Glutamatergic neuron (in vitro differentiated cells): Measurements from ENCODE around the gene UQCR10. TPM values are rescaled to one million over a fixed set of nuclear protein-coding genes. Genes with fewer than 3 reads are reported as not detected.

Source experiments
- DNase-seq: peaks from one replicate; pipeline ENCODE4 v3.0.0; 2022
- H3K27ac Mint-ChIP-seq: one replicate; pipeline ENCODE4 v1.8.0; 2020; ENCODE audit warnings: mild to moderate bottlenecking, mixed read lengths, inconsistent platforms; ENCODE audit not compliant: unreplicated experiment
- H3K27me3 Mint-ChIP-seq: one replicate; pipeline ENCODE4 v1.8.0; 2020; ENCODE audit warnings: mild to moderate bottlenecking, moderate library complexity, mixed read lengths, inconsistent platforms; ENCODE audit not compliant: unreplicated experiment
- H3K36me3 Mint-ChIP-seq: one replicate; pipeline ENCODE4 v1.8.0; 2020; ENCODE audit warnings: mild to moderate bottlenecking, mixed read lengths, inconsistent platforms; ENCODE audit not compliant: unreplicated experiment
- H3K4me1 Mint-ChIP-seq: one replicate; pipeline ENCODE4 v1.8.0; 2020; ENCODE audit warnings: mild to moderate bottlenecking, low read depth, mixed read lengths, inconsistent platforms; ENCODE audit not compliant: unreplicated experiment
- H3K4me3 Mint-ChIP-seq: one replicate; pipeline ENCODE4 v1.8.0; 2020; ENCODE audit warnings: mild to moderate bottlenecking, mixed read lengths, inconsistent platforms; ENCODE audit not compliant: unreplicated experiment
- H3K9me3 Mint-ChIP-seq: one replicate; pipeline ENCODE4 v1.8.0; 2020; ENCODE audit warnings: mild to moderate bottlenecking, moderate library complexity, mixed read lengths, inconsistent platforms; ENCODE audit not compliant: unreplicated experiment
- total RNA-seq: library from RNA; stranded (reverse); fragmentation: NEBNext Ultra II Directional; extraction: Animal tissue kit (Norgen Biotek cat#: 25700); gene quantifications from one replicate; pipeline ENCODE4 v1.2.1, GENCODE V29; 2021; ENCODE audit not compliant: unreplicated experiment
- TF ChIP-seq, protein P1 (sequence below): fragments of 200-600 bp; sonication (generic); IDR thresholded peaks from one replicate; pipeline ENCODE4 v1.5.0; 2021; ENCODE audit not compliant: partially characterized antibody, unreplicated experiment

UQCR10 gene
- total RNA-seq, 1 donor from 2014 or later: 77.7 TPM

DNA sequence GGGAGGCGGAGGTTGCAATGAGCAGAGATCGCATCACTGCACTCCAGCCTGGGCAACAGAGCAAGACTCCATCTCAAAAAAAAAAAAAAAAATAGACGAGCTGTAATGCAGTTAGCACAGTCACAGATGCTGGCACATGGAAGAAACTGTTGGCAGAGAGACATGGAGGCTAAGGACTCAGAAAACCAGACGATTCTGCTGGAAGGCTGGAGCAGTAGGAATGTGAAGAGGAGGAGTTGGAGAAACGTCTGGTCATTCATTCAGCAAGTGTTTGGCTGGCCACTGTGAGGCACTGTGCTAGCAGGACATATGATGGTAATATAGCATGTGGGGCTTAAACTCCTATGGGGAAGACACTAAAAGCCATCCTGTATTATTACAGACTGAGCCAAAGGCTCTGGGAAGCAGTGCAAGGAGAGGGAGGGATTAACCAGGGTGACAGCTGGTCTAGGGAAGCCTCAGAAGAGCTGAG, 5.0 kb downstream of the UQCR10 start:
- Mint-ChIP-seq H3K4me1 (peaks cover 8% of the 10 kb centered on the region), H3K9me3 (peaks cover 4% of the 10 kb centered on the region), H3K27me3 (peaks cover 5% of the 10 kb centered on the region), H3K27ac (peak overlapping the region; percentile 62), H3K4me3 (no peak overlapping the region), H3K36me3 (no peaks in the 10 kb centered on the region)
- peak; percentile 31 for DNase-seq
- TF ChIP-seq, protein P1, sequence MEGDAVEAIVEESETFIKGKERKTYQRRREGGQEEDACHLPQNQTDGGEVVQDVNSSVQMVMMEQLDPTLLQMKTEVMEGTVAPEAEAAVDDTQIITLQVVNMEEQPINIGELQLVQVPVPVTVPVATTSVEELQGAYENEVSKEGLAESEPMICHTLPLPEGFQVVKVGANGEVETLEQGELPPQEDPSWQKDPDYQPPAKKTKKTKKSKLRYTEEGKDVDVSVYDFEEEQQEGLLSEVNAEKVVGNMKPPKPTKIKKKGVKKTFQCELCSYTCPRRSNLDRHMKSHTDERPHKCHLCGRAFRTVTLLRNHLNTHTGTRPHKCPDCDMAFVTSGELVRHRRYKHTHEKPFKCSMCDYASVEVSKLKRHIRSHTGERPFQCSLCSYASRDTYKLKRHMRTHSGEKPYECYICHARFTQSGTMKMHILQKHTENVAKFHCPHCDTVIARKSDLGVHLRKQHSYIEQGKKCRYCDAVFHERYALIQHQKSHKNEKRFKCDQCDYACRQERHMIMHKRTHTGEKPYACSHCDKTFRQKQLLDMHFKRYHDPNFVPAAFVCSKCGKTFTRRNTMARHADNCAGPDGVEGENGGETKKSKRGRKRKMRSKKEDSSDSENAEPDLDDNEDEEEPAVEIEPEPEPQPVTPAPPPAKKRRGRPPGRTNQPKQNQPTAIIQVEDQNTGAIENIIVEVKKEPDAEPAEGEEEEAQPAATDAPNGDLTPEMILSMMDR: no peak

DNA sequence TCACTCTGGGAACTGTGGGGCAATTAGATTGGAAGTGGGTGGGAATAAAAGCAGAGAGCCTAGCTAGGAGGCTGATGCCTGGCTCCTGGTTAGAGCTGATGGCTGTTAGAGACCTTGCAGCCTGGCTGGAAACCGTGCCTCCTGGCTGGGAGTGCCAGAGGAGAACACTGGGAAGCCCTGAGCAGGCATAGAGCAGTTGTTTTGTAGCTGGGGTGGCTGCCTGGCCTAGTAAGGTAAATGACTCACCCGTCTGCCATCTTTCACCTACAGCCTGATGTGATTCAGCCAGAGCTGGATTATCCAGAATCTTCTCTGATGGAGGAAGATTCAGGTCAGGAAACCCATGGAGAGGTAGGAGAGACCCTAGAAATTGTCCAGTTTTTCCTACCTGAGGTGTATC, 6.1 kb downstream of the UQCR10 start:
- peaks cover 4% of the 10 kb centered on the region for H3K9me3 Mint-ChIP-seq
- H3K27ac Mint-ChIP-seq: no peak overlapping the region
- TF ChIP-seq, protein P1: no peak
- H3K4me3 Mint-ChIP-seq: no peak overlapping the region
- no peak for DNase-seq
- no peaks in the 10 kb centered on the region for H3K36me3 Mint-ChIP-seq
- H3K4me1 Mint-ChIP-seq: peaks cover 5% of the 10 kb centered on the region
- H3K27me3 Mint-ChIP-seq: peaks cover 2% of the 10 kb centered on the region

DNA sequence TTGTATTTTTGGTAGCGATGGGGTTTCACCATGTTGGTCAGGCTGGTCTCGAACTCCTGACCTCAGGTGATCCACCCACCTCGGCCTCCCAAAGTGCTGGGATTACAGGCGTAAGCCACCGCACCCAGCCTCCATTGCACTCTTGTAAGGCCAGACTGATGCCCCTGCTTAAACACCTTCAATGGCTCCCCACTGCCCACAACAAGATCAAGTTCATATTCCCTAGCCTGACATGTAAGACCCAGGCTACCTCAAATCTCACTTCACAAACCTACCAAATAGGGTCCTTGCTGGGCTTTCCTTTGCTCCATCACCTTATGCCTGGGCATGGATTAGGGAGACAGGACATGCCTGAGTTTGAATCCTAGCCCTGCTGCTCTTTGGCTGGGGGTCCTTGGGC, 13.1 kb downstream of the UQCR10 start:
- Mint-ChIP-seq H3K27ac (no peak overlapping the region), H3K36me3 (no peaks in the 10 kb centered on the region), H3K9me3 (peaks cover 2% of the 10 kb centered on the region), H3K4me3 (no peak overlapping the region), H3K4me1 (peaks cover 24% of the 10 kb centered on the region), H3K27me3 (peaks cover 4% of the 10 kb centered on the region)
- DNase-seq: no peak
- TF ChIP-seq, protein P1: no peak

DNA sequence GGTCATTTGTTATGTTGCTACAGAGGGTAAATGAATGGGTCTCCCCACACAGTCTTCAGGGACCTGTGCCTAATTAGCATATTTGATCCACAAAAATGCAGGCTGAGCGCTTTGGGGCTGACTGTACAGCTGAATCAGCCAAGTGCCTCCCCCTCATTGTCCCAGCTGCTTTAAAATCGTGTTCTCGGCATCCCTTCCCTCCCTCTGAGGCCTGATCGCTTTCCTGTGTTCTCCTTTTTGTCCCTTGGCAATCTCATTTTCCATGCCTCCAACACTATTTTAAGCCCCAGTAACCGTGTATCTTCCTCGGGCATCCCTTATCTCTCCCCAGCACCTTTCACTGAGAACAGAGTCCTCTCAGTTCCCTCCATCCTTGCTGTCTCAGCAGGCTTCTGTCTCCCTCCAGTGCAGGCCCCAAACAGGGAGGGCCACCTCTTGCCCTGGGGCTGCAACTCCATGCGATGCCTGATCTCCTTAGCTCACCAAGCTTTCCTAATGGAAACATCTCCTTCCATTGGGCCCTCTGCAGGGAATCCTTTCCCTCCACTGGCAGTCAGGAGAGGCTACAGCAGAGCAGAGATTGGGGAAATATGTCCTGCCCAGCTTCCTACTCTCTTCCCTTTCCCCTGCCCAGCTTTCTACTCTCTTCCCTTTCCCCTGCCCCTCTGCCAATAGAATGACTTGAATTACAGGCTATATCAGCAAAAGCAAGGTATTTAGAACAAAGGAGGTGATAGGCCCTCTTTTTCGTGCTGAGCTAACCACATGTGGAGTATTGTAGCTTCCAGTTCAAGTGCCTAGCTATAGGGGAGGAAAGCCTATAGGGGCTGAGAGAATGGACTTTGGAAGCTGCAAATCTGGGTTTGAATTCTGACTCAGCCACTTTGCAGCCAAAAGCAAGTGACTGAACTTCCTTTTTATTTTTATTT, 13.8 kb downstream of the UQCR10 start:
- TF ChIP-seq, protein P1: no peak
- Mint-ChIP-seq H3K9me3 (peaks cover 2% of the 10 kb centered on the region), H3K36me3 (no peaks in the 10 kb centered on the region), H3K27me3 (peaks cover 4% of the 10 kb centered on the region), H3K4me1 (peaks cover 24% of the 10 kb centered on the region), H3K27ac (peak overlapping the region; percentile 94), H3K4me3 (peak overlapping the region; percentile 67)
- DNase-seq: peak; percentile 27
